SK-N-SH treated with all-trans-retinoic acid at 6 μM for 48 hours (cell line): ENCODE data around the gene NTSR1.

Source experiments
- ATAC-seq: fragments of 200-7000 bp; cut with Tn5 transposase; 3 replicates; pipeline ENCODE4 v1.9.1; 2020; ENCODE audit warnings: mild to moderate bottlenecking, moderate library complexity
- BACH2 ChIP-seq: fragments of 250-450 bp; sonication (Bioruptor Pico); IDR thresholded peaks from 2 replicates; pipeline ENCODE4 v1.9.0; 2021; ENCODE audit warnings: mild to moderate bottlenecking, borderline replicate concordance
- CSDC2 ChIP-seq: fragments of 250-450 bp; sonication (Bioruptor Pico); IDR thresholded peaks from 2 replicates; pipeline ENCODE4 v1.5.0; 2020; ENCODE audit warnings: mild to moderate bottlenecking, moderate library complexity
- ESRRG ChIP-seq: fragments of 250-450 bp; sonication (Bioruptor Pico); IDR thresholded peaks from 2 replicates; pipeline ENCODE4 v1.6.1; 2021; ENCODE audit warnings: mild to moderate bottlenecking
- GLIS3 ChIP-seq: fragments of 250-450 bp; sonication (Bioruptor Pico); IDR thresholded peaks from 2 replicates; pipeline ENCODE4 v1.5.0; 2020; ENCODE audit warnings: mild to moderate bottlenecking, moderate library complexity
- ISL1 ChIP-seq: fragments of 250-450 bp; sonication (Bioruptor Pico); IDR thresholded peaks from 2 replicates; pipeline ENCODE4 v2.1.2; 2022; ENCODE audit warnings: mild to moderate bottlenecking, moderate library complexity
- OSR1 ChIP-seq: fragments of 250-450 bp; sonication (Bioruptor Pico); IDR thresholded peaks from 2 replicates; pipeline ENCODE4 v1.8.0; 2022; ENCODE audit warnings: moderate library complexity, mild to moderate bottlenecking, inconsistent platforms
- PPARA ChIP-seq: fragments of 250-450 bp; sonication (Bioruptor Pico); IDR thresholded peaks from 2 replicates; pipeline ENCODE4 v1.5.0; 2020; ENCODE audit warnings: mild to moderate bottlenecking, borderline replicate concordance
- RARB ChIP-seq: fragments of 250-450 bp; sonication (Bioruptor Pico); IDR thresholded peaks from 2 replicates; pipeline ENCODE4 v1.8.0; 2021; ENCODE audit warnings: mild to moderate bottlenecking, moderate library complexity
- SNAI2 ChIP-seq: fragments of 250-450 bp; sonication (Bioruptor Pico); IDR thresholded peaks from 2 replicates; pipeline ENCODE4 v1.5.0; 2020; ENCODE audit warnings: mild to moderate bottlenecking, moderate library complexity
- TCF4 ChIP-seq: fragments of 250-450 bp; sonication (Bioruptor Pico); IDR thresholded peaks from 2 replicates; pipeline ENCODE4 v1.8.0; 2021; ENCODE audit warnings: mild to moderate bottlenecking, moderate library complexity, borderline replicate concordance
- ZC3H10 ChIP-seq: fragments of 250-450 bp; sonication (Bioruptor Pico); IDR thresholded peaks from 2 replicates; pipeline ENCODE4 v1.5.1; 2021; ENCODE audit warnings: mild to moderate bottlenecking, moderate library complexity
- ZFP3 ChIP-seq: fragments of 250-450 bp; sonication (Bioruptor Pico); IDR thresholded peaks from 2 replicates; pipeline ENCODE4 v1.5.0; 2020; ENCODE audit warnings: mild to moderate bottlenecking, moderate library complexity
- ZFP30 ChIP-seq: fragments of 450-650 bp; formaldehyde crosslinking; IDR thresholded peaks from 2 replicates; pipeline ENCODE4 v1.5.0; 2022; ENCODE audit warnings: mild to moderate bottlenecking, moderate library complexity
- ZNF565 ChIP-seq: fragments of 450-650 bp; formaldehyde crosslinking; conservative IDR thresholded peaks from 2 replicates; pipeline ENCODE4 v1.5.0; 2020; ENCODE audit warnings: low read depth, mild to moderate bottlenecking, moderate library complexity
- ZNF8 ChIP-seq: fragments of 450-650 bp; formaldehyde crosslinking; IDR thresholded peaks from 2 replicates; pipeline ENCODE4 v1.5.0; 2020; ENCODE audit warnings: mild to moderate bottlenecking, moderate library complexity
- TF ChIP-seq, protein P1 (sequence below): fragments of 250-450 bp; sonication (Bioruptor Pico); IDR thresholded peaks from 2 replicates; pipeline ENCODE4 v1.8.0; 2021; ENCODE audit warnings: low read depth, mild to moderate bottlenecking, moderate library complexity, borderline replicate concordance
- TF ChIP-seq, protein P2 (sequence below): fragments of 250-450 bp; sonication (Bioruptor Pico); IDR thresholded peaks from 2 replicates; pipeline ENCODE4 v1.5.1; 2021; ENCODE audit warnings: mild to moderate bottlenecking, moderate library complexity
- TF ChIP-seq, protein P3 (sequence below): fragments of 250-450 bp; sonication (Bioruptor Pico); IDR thresholded peaks from 2 replicates; pipeline ENCODE4 v1.5.1; 2020; ENCODE audit warnings: low read depth, mild to moderate bottlenecking, moderate library complexity
- TF ChIP-seq, protein P4 (sequence below): fragments of 250-450 bp; sonication (Bioruptor Pico); IDR thresholded peaks from 2 replicates; pipeline ENCODE4 v1.5.0; 2020; ENCODE audit warnings: mild to moderate bottlenecking, moderate library complexity

Gene NTSR1

DNA sequence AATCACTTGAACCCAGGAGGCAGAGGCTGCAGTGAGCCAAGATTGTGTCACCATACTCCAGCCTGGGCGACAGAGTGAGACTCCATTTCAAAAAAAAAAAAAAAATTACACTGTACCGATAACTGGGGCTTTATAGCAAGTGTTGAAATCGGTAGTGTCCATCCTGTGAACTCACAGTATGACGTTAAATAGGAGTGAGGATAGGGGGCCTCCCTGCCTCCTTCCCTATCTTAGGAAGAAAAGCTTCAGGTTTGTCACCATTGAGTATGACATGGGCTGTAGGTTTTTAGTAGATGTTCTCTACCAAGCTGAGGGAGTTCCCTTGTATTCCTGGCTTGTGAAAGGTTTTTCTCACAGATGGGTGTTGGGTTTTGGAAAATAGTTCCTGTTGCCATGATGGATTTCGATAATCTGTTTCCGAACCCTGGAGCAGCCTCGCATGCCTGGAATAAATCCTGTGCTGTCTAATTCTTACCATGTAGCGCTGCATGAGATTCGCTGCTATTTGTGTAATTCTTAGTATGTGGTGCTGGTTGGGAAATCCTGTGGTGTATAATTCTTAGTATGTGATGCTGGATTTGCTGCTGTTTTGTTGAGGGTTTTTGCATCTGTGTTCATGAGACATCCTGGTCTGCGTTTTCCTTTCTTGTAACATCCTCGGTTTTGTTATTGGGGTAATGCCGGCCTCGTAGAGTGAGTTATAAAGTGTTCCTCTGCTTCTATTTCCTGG lies 23.6 kb downstream of the NTSR1 start:
- TF ChIP-seq ESRRG (no peak), ZFP3 (CRISPR knock-in tag) (no peak), PPARA (no peak), CSDC2 (no peak), ZNF8 (CRISPR knock-in tag) (no peak), GLIS3 (CRISPR knock-in tag) (no peak)
- TF ChIP-seq, protein P1, sequence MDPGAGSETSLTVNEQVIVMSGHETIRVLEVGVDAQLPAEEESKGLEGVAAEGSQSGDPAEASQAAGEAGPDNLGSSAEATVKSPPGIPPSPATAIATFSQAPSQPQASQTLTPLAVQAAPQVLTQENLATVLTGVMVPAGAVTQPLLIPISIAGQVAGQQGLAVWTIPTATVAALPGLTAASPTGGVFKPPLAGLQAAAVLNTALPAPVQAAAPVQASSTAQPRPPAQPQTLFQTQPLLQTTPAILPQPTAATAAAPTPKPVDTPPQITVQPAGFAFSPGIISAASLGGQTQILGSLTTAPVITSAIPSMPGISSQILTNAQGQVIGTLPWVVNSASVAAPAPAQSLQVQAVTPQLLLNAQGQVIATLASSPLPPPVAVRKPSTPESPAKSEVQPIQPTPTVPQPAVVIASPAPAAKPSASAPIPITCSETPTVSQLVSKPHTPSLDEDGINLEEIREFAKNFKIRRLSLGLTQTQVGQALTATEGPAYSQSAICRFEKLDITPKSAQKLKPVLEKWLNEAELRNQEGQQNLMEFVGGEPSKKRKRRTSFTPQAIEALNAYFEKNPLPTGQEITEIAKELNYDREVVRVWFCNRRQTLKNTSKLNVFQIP (CRISPR knock-in tag), result no peak
- ATAC-seq, result no peak

DNA sequence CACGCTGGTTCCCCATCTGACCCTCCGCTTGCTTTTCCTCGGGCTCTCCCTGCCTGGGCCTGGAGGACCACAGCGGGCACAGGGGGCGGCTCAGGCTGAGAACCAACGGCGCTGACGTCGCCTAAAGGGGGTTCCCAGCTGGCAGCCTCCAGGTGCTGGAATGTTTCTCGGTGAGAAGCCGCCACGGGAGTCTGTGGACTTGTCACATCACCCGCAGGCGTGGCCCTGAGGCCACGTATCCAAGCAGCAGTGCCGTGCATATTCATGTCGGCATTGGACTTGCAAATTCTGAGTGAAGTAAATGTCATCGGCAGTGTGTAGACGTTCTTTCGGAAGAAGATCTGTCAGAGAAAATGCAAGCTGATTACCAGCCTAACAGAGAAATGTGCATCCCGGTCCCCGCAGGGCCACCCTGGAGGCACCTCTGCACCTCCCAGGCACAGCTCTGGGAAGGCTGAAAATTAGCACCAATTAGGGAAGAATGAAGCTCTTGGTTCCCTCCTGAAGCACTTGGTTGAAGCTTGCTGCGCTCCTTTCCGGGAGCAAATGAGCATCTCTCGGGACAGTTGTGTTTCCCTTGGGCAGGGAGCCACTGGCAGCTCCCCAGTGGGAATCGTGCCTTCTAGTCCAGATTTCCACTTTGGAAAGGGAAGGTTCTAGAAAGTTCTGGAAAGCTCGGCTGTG lies 24.3 kb downstream of the NTSR1 start:
- no peak for ATAC-seq
- TF ChIP-seq, protein P2, sequence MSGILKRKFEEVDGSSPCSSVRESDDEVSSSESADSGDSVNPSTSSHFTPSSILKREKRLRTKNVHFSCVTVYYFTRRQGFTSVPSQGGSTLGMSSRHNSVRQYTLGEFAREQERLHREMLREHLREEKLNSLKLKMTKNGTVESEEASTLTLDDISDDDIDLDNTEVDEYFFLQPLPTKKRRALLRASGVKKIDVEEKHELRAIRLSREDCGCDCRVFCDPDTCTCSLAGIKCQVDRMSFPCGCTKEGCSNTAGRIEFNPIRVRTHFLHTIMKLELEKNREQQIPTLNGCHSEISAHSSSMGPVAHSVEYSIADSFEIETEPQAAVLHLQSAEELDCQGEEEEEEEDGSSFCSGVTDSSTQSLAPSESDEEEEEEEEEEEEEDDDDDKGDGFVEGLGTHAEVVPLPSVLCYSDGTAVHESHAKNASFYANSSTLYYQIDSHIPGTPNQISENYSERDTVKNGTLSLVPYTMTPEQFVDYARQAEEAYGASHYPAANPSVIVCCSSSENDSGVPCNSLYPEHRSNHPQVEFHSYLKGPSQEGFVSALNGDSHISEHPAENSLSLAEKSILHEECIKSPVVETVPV, result no peak
- TF ChIP-seq, protein P3, sequence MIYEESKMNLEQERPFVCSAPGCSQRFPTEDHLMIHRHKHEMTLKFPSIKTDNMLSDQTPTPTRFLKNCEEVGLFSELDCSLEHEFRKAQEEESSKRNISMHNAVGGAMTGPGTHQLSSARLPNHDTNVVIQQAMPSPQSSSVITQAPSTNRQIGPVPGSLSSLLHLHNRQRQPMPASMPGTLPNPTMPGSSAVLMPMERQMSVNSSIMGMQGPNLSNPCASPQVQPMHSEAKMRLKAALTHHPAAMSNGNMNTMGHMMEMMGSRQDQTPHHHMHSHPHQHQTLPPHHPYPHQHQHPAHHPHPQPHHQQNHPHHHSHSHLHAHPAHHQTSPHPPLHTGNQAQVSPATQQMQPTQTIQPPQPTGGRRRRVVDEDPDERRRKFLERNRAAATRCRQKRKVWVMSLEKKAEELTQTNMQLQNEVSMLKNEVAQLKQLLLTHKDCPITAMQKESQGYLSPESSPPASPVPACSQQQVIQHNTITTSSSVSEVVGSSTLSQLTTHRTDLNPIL (CRISPR knock-in tag), result no peak
- TF ChIP-seq, protein P1 (CRISPR knock-in tag), result no peak
- TF ChIP-seq OSR1 (CRISPR knock-in tag) (no peak), ESRRG (no peak), ZFP3 (CRISPR knock-in tag) (no peak), TCF4 (CRISPR knock-in tag) (no peak), ISL1 (CRISPR knock-in tag) (no peak), CSDC2 (no peak), SNAI2 (no peak), ZFP30 (CRISPR knock-in tag) (no peak), RARB (CRISPR knock-in tag) (no peak), ZNF565 (CRISPR knock-in tag) (no peak), BACH2 (CRISPR knock-in tag) (no peak), GLIS3 (CRISPR knock-in tag) (no peak)
- TF ChIP-seq, protein P4, sequence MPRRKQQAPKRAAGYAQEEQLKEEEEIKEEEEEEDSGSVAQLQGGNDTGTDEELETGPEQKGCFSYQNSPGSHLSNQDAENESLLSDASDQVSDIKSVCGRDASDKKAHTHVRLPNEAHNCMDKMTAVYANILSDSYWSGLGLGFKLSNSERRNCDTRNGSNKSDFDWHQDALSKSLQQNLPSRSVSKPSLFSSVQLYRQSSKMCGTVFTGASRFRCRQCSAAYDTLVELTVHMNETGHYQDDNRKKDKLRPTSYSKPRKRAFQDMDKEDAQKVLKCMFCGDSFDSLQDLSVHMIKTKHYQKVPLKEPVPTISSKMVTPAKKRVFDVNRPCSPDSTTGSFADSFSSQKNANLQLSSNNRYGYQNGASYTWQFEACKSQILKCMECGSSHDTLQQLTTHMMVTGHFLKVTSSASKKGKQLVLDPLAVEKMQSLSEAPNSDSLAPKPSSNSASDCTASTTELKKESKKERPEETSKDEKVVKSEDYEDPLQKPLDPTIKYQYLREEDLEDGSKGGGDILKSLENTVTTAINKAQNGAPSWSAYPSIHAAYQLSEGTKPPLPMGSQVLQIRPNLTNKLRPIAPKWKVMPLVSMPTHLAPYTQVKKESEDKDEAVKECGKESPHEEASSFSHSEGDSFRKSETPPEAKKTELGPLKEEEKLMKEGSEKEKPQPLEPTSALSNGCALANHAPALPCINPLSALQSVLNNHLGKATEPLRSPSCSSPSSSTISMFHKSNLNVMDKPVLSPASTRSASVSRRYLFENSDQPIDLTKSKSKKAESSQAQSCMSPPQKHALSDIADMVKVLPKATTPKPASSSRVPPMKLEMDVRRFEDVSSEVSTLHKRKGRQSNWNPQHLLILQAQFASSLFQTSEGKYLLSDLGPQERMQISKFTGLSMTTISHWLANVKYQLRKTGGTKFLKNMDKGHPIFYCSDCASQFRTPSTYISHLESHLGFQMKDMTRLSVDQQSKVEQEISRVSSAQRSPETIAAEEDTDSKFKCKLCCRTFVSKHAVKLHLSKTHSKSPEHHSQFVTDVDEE (CRISPR knock-in tag), result no peak

DNA sequence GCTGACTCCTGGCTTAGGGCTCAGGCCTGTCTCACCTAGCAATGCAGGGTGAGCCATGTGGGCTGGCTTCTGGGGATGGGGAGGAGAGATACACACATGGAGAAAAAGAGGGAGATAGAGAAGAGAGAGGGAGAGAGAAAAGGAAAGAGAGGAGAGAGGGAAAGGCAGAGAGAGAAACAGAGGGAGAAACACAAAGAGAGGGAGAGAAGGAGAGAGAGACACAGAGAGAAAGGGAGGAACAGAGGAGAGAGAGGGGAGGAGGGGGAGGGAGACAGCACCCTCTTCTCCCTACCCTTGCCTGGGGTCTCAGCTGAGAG lies 24.8 kb downstream of the NTSR1 start:
- ATAC-seq, result no peak
- no peak for TF ChIP-seq RARB (CRISPR knock-in tag)
- no peak for TF ChIP-seq ZNF565 (CRISPR knock-in tag)
- no peak for TF ChIP-seq ZFP30 (CRISPR knock-in tag)
- TF ChIP-seq, protein P4 (CRISPR knock-in tag), result no peak
- TF ChIP-seq ESRRG, result no peak
- no peak for TF ChIP-seq ZC3H10 (CRISPR knock-in tag)
- no peak for TF ChIP-seq ZFP3 (CRISPR knock-in tag)
- TF ChIP-seq GLIS3 (CRISPR knock-in tag), result no peak
- no peak for TF ChIP-seq ZNF8 (CRISPR knock-in tag)
- no peak for TF ChIP-seq BACH2 (CRISPR knock-in tag)
